Breast epithelium (tissue), 3 donors: ENCODE data around the gene CENPC.

Experiments
- POLR2A ChIP-seq: fragments of 450-650 bp; IDR thresholded peaks from one replicate; pipeline ENCODE4 v1.6.1; 2016; ENCODE audit warnings: antibody characterized with exemption, mild to moderate bottlenecking, moderate library complexity
- POLR2AphosphoS5 ChIP-seq, 3 donors: sonication (generic); formaldehyde crosslinking; IDR thresholded peaks; one replicate each; pipeline ENCODE4 v1.6.1; 2017; ENCODE audit warnings: antibody characterized with exemption in 3 of 3
- TF ChIP-seq, protein P1 (sequence below), 3 donors: fragments of 450-650 bp; IDR thresholded peaks; one replicate each; pipeline ENCODE4 v1.5.1; 2016 to 2017; ENCODE audit warnings: antibody characterized with exemption in 3 of 3, mild to moderate bottlenecking in 3 of 3, moderate library complexity in 3 of 3

DNA sequence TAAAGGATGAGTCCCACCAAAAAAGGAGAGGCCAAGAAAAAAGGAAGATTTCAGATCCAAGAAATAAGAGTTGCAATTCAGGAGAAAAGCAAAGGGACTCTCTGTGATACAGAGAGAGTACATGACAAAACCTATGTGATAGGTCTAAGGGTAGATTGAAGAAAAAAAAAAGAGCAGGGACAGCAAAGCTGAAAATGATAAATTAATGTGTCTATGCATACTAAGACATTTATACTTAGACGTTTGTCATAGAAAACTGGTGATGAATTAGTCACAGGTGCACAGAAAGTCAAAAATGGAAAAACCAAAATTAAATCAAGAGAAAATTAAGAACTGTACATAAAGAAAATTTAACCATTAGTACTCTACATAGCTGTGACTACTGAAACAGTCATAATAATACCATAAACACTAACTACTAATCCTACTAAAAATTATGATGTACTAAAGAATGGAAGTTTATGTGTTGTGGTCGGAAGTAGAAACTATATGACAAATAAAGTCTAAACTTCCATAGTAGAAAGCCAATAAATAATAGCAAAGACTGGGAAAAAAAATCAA lies 9.9 kb downstream of the CENPC start:
- TF ChIP-seq POLR2A = no peak
- TF ChIP-seq, protein P1, sequence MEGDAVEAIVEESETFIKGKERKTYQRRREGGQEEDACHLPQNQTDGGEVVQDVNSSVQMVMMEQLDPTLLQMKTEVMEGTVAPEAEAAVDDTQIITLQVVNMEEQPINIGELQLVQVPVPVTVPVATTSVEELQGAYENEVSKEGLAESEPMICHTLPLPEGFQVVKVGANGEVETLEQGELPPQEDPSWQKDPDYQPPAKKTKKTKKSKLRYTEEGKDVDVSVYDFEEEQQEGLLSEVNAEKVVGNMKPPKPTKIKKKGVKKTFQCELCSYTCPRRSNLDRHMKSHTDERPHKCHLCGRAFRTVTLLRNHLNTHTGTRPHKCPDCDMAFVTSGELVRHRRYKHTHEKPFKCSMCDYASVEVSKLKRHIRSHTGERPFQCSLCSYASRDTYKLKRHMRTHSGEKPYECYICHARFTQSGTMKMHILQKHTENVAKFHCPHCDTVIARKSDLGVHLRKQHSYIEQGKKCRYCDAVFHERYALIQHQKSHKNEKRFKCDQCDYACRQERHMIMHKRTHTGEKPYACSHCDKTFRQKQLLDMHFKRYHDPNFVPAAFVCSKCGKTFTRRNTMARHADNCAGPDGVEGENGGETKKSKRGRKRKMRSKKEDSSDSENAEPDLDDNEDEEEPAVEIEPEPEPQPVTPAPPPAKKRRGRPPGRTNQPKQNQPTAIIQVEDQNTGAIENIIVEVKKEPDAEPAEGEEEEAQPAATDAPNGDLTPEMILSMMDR (IDR thresholded peaks at IDR 0.05) = no peak
- no peak for TF ChIP-seq POLR2AphosphoS5 (IDR thresholded peaks at IDR 0.05)
